ENCODE measurements around the gene N4BP2.

Gene N4BP2

GRCh38 chr4:40193016-40193571 is 136.4 kb downstream of the N4BP2 start:
- no peak for DNase-seq

DNA sequence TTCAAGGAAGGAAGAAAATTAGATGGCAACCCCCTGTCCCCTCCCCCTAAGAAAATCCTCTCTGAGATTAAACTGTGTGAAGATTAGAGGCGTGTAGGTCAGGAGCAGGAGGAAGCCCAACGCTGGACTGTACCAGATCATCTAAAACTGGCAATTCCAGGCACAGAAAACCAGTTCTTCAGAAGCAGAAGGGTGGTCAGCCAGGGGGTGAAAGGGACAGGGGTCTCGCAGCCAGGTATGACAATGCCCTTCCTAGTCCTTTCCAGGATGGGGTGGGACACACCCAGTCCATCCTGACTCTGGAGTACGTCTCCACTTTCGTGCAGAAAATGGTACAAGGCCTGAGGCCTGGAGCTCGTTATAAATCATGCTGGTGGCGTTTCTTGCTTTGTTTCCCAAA is 136.9 kb downstream of the N4BP2 start:
- no peak for DNase-seq

- no peak for DNase-seq
Observed at GRCh38 chr4:40194602-40195161, 138.0 kb downstream of the N4BP2 start.

DNA sequence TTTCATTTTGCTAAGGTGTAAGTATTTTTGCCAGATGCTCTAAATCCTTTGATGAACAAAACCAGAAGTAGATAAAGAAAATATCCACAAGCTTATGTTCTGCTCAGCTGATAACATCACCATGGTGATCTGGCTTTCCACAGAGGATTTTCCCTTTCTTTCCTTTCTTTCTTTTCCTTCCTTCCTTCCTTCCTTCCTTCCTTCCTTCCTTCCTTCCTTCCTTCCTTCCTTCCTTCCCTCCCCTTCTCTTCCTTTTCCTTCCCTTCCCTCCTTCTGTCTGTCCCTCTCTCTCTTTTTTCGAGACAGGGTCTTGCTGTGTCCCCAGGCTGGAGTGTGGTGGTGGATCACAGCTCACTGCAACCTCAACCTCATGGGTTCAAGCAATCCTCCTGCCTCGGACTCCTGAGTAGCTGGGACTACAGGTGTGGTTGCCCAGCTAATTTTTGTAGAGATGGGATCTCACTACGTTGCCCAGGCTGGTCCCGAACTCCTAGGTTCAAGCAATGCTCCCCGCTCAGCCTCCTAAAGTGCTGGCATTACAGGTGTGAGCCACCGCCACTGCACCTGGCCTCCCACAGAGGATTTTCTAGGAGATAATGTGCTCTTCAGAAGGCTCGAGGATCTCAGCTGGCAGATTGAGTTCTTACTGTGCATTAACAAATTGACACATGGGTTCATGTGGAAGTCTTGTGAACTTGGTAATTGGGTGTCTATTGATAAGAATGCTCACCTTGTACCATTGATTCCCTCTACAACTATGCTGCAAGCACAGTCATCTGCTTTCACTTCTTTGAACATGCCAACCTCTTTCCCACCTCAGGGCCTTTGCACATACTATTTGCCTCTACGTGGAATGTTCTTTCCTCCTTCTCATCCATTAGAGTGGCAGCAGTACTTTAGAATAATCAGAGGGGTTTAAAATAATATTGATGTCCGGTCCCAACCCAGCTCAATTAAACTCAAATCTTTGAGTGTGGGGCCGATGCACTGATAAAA is 138.8 kb downstream of the N4BP2 start:
- DNase-seq = no peak

DNA sequence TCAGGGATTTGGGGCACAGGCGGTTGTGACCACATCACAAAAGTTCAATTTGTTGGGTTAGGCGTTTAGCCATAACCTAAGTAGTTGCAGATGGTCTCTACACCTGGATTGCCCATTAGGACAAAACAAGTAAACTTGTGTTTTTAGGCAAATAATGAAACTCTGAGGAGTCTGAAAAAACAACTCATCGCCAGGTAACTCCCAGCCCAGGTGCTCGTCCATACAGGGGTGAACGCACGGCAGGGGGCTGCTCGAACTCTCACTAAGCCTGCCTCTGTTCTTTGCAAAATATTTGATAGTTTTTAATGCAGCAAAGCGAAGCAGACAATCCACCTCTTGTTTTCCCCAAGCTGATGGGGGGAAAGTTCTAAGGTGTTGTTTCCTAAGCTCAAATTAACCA is 139.6 kb downstream of the N4BP2 start:
- no peak for DNase-seq

GRCh38 chr4:40196724-40197281 is 140.2 kb downstream of the N4BP2 start, which contains the start of gene RHOH:
Gene RHOH (plus strand): TSS chr4:40197031. CDS start chr4:40243387, 46,356 bp downstream.
- DNase-seq = no peak

DNA sequence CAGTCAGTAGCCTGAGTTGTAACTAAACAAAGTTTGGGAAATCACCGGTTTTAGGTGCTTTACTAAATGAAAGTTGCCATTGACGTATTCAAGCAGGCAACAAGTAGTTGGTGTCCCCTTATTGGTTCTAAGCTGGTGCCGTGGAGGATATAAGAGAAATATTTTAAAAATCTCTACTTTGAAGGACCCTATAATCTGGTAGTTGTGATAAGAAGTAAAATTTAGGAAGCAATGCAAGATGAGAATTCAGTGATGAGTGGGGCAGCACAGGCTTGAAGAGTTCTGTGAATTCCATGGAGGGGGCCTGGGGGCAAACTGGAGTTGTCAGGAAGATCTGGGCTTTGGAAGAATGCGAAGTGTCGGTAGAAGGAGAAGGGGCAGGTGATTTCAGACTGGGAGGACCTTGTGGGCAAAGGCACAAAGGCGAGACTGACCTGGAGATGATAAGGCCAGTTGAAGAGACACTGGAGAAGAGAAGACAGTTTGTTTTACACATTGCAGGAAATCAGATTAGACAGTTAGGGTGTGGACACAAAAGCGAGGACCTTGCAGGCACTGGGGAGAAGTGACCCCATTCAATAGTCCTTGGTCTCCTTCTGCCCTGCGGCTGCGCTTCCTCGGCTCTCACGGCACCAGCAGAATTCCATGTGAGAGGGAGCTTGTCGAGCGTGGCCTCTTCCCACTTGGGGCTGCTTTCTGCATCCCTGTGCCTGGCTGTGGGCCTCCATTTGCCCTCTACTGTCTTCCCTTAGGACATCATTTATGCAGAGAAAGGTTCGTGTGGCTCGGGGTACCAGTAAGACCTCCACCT is 141.4 kb downstream of the N4BP2 start:
- DNase-seq = no peak

DNA sequence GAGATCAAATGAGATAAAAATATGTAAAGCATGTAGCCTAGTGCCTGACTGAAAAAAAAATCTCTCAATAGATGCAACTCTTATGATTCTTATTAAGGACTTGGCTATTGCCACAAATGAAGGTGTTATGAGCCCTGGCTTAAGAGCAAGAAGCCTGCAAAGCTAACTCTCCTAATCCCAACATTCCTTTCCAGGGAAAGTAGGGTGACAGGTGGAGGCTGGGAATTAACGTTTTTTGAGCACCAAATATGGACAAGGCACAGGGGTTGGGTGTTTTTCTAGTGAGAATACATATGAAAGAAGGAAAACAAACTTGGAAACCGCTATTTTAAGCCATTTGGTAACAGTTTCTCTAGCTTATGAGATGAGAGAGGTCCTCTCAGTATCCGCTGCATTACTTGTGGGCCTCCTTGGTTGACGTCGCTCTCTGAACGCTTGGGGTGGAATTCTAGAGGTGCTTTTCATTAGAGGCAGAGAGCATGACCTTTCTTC is 142.6 kb downstream of the N4BP2 start:
- DNase-seq = no peak

GRCh38 chr4:40199999-40200874 is 143.6 kb downstream of the N4BP2 start:
- no peak for DNase-seq

DNA sequence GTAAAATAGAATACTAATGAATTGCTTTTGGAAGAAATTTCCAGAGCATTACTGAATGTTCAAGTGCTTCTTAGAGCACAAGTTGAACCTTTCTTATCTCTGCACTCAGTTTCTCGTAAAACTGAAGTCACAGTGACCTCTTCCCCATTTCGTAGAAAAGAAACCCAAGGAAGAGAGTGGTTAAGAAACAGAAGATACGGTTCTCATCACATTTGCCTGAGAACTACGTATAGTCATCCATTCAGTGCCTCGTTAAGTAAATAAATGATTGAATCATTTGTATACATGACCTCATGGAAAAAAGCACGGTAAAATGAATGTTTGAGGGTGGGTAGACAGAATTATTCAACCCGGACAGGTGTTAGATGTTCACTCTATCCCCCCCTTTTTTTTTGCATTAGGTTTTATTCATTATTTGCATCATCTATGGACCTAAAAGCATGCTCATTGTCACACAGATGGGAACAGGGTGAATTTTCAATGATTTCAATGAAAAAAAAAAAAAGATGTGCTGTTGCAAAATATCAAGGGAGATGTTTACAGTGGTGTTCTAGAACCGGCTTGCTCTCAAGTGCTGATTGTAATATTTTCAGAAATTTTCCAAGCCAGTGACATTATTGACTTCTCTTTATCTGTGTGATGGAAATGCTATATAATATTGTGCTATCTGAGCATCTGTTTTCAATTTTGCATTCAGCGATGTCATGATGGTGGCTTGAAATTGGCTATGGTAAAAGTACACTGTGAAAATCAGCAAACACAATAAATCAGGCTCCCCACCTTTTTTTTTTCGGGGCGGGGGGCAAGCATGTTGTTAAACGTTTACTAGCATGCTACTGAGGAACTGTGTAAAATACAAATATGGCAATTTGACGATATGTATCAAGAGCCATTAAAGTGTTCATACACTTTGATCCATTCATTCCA is 144.5 kb downstream of the N4BP2 start:
- DNase-seq = no peak

- DNase-seq = no peak
Observed at GRCh38 chr4:40201898-40202297, 145.2 kb downstream of the N4BP2 start.

DNA sequence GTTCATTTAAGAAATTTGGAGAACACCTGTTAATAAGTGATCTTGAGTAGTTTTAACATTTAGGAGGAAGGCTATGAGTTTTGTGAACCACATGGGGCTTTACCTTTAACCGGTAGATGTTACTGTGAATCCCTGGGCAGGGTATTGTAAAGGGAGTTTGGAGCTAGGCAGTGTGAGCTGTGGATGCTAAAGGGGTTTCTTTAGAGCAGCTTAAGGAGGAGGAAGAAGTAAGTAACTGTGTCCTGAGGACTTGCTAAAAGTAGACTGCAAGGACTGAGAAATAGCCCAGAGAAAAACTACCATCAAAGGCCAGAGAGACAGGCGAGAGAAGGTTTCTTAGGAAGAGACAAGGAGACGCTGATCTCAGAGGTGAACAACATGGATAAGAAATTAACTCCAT is 145.8 kb downstream of the N4BP2 start:
- no peak for DNase-seq

DNA sequence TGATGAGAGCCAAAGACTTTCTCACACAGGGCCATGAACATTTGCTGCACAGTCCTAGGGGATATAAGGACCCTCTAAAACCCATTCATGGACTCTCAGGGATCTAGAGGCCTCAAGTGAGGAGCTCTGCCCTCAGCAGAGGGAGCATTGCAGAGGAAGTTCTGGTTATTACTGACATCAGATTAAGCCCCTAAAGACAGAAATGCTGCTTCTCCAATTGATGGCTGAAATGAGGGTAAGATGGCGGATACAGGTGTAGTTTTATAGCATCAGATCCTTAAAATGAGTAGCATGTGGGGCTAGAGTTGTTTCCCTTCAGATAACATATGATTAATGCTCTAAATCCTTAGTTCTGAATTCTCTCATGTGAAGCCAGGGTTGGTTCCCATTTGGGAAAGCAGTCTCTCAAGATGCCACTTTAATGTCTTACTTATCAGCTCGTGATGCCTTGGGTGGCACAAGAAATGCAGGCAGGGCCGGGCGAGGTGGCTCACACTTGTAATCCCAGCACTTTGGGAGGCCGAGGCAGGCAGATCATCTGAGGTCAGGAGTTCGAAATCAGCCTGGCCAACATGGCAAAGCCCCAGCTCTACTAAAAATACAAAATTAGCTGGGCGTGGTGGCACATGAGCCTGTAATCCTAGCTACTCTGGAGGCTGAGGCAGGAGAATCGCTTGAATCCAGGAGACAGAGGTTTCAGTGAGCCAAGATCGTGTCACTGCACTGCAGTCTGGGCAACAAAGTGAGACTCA is 148.0 kb downstream of the N4BP2 start:
- no peak for DNase-seq

DNA sequence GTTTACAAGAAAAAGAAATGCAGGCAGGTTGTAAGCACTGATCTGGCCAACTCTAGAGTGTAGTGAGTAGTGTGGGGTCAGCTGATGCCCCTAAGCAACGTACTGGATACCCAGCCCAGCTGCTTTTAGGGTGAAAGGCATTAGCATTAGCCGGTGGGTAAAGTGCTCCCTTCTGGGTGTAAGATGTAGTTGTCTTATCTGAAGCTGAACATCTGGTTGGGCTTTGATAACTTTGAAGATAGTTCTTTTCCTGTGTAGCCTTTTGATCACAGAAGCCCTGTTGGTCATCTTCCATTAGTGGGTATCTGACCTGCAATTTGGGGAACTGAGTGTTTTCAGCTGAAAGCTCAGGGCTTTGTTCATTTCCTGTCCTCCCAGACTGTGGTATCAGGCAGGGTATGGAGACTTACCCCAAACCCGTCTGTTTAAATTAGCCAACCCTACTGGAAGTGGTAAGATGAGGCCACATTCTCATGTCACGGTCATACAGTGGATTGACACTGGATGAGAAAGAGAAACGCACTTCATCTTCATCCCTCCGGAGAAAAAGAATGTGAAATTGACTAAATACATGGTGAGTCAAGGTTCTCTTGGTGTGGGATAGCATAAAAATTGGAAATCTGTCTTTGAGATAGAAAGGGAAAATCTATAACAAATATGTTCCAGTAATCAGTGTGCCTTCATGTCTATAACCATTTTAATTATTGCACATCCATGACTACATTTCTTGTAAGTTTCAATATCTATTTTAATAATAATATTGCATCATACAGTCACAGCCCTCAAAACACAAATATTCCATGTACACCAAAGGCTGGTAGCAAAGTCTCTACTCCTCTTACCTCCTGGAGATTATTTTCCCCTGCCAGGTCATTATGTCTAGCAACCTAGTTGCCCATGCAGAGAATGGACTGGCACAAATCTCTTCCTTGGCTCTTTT is 148.9 kb downstream of the N4BP2 start:
- no peak for DNase-seq

DNA sequence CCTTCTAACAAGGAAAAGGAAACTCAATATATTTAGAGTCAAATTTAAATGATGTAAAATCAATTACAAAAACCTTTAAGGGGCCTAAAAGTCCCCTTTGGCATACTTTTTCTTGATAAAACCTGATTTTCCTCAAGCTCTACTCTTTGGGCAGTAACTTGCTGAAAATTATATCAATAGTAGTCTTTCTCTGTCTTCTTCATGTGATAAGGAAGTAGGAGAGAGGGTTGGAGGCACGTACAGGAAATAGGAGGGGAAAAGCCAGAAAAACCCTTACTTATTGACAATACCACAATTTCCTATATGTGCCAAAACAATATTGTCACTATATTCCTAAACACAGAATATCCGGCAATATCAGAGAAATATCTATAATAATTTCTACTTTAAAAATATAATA is 149.8 kb downstream of the N4BP2 start:
- no peak for DNase-seq
